Muscle layer of duodenum (tissue), 2 donors: ENCODE results near the gene SLC35D3.
"Not testable (repeated sequence)": the region's sequence is repeated elsewhere in the genome, so short reads cannot be mapped to it uniquely, and the experiment has no call there.

ENCODE experiments used
- H3K27ac ChIP-seq: one replicate; pipeline ENCODE4 v1.7.0; 2013; ENCODE audit warnings: mild to moderate bottlenecking, low read length
- H3K27me3 ChIP-seq: one replicate; pipeline ENCODE4 v1.7.0; 2013; ENCODE audit warnings: low read depth, mild to moderate bottlenecking, control low read depth, low read length
- H3K36me3 ChIP-seq, 2 donors: one replicate each; pipeline ENCODE4 v1.7.0; 2013; ENCODE audit warnings: low read length in 2 of 2, control low read depth in 1 of 2, mild to moderate bottlenecking in 1 of 2; ENCODE audit not compliant: insufficient read depth in 2 of 2, control insufficient read depth in 1 of 2
- H3K4me1 ChIP-seq, 2 donors: one replicate each; pipeline ENCODE4 v1.7.0; 2013; ENCODE audit warnings: low read length in 2 of 2, mild to moderate bottlenecking in 2 of 2, control low read depth in 1 of 2, moderate library complexity in 1 of 2; ENCODE audit not compliant: insufficient read depth in 2 of 2, control insufficient read depth in 1 of 2
- H3K4me3 ChIP-seq, 2 donors: one replicate each; pipeline ENCODE4 v1.7.0; 2013; ENCODE audit warnings: low read length in 2 of 2, low read depth in 1 of 2, mild to moderate bottlenecking in 1 of 2
- H3K9me3 ChIP-seq, 2 donors: one replicate each; pipeline ENCODE4 v1.7.0; 2013; ENCODE audit warnings: low read length in 2 of 2, control low read depth in 1 of 2, mild to moderate bottlenecking in 1 of 2; ENCODE audit not compliant: control insufficient read depth in 1 of 2
- donor health status: healthy.

SLC35D3 gene

GRCh38 chr6:136923954-136924673, 2.0 kb downstream of the SLC35D3 start:
- H3K27me3 ChIP-seq: peaks cover 34% of the 10 kb centered on the region

GRCh38 chr6:136926383-136926782, 4.3 kb downstream of the SLC35D3 start:
- peaks cover 21% of the 10 kb centered on the region for H3K27me3 ChIP-seq
- no peak overlapping the region for H3K27ac ChIP-seq

More at GRCh38 chr6:136923954-136924673, 2.0 kb downstream of the SLC35D3 start:
- H3K9me3 ChIP-seq: no peaks in the 10 kb centered on the region
- H3K4me1 ChIP-seq: peaks cover 7 to 32% of the 10 kb centered on the region in 2 donors
- H3K36me3 ChIP-seq: no peaks in the 10 kb centered on the region
- no peak overlapping the region for H3K27ac ChIP-seq
- no peak overlapping the region for H3K4me3 ChIP-seq

GRCh38 chr6:136927292-136927691, 5.2 kb downstream of the SLC35D3 start:
- Histone ChIP-seq H3K36me3 (no peaks in the 10 kb centered on the region), H3K4me3 (no peak overlapping the region), H3K4me1 (peaks cover 0 to 11% of the 10 kb centered on the region in 2 donors), H3K9me3 (no peaks in the 10 kb centered on the region), H3K27ac (no peak overlapping the region), H3K27me3 (peaks cover 14% of the 10 kb centered on the region)

More at GRCh38 chr6:136926383-136926782, 4.3 kb downstream of the SLC35D3 start:
- Histone ChIP-seq H3K9me3 (no peaks in the 10 kb centered on the region), H3K36me3 (no peaks in the 10 kb centered on the region), H3K4me1 (peaks cover 0 to 19% of the 10 kb centered on the region in 2 donors), H3K4me3 (no peak overlapping the region)

- H3K27ac ChIP-seq: no peak overlapping the region
- no peaks in the 10 kb centered on the region for H3K27me3 ChIP-seq
- no peaks in the 10 kb centered on the region for H3K9me3 ChIP-seq
- no peak overlapping the region for H3K4me3 ChIP-seq
- H3K36me3 ChIP-seq: no peaks in the 10 kb centered on the region
- no peaks in the 10 kb centered on the region for H3K4me1 ChIP-seq
These were observed 8.4 kb downstream of the SLC35D3 start for GRCh38 chr6:136930528-136930927.

- Histone ChIP-seq H3K27ac (no peak overlapping the region), H3K36me3 (no peaks in the 10 kb centered on the region), H3K4me3 (no peak overlapping the region), H3K9me3 (no peaks in the 10 kb centered on the region), H3K4me1 (no peaks in the 10 kb centered on the region), H3K27me3 (no peaks in the 10 kb centered on the region)
These were observed 10.5 kb downstream of the SLC35D3 start for GRCh38 chr6:136932599-136932998.

- H3K4me3 ChIP-seq: no peak overlapping the region
- H3K4me1 ChIP-seq: no peaks in the 10 kb centered on the region
- H3K27ac ChIP-seq: no peak overlapping the region
- no peaks in the 10 kb centered on the region for H3K27me3 ChIP-seq
- H3K9me3 ChIP-seq: no peaks in the 10 kb centered on the region
- H3K36me3 ChIP-seq: no peaks in the 10 kb centered on the region
These were observed 23.0 kb downstream of the SLC35D3 start for GRCh38 chr6:136945072-136945471.

GRCh38 chr6:136945711-136946121, 23.6 kb downstream of the SLC35D3 start:
- Histone ChIP-seq H3K4me1 (no peaks in the 10 kb centered on the region), H3K27me3 (no peaks in the 10 kb centered on the region), H3K9me3 (no peaks in the 10 kb centered on the region), H3K36me3 (no peaks in the 10 kb centered on the region), H3K27ac (no peak overlapping the region), H3K4me3 (no peak overlapping the region)

GRCh38 chr6:136947037-136947436, 24.9 kb downstream of the SLC35D3 start:
- H3K36me3 ChIP-seq: no peaks in the 10 kb centered on the region
- no peak overlapping the region for H3K27ac ChIP-seq
- H3K4me3 ChIP-seq: no peak overlapping the region
- H3K9me3 ChIP-seq: no peaks in the 10 kb centered on the region
- no peaks in the 10 kb centered on the region for H3K4me1 ChIP-seq
- no peaks in the 10 kb centered on the region for H3K27me3 ChIP-seq

- not testable (repeated sequence) for H3K9me3 ChIP-seq, H3K4me1 ChIP-seq, H3K36me3 ChIP-seq, H3K27ac ChIP-seq, H3K27me3 ChIP-seq, H3K4me3 ChIP-seq
These were observed 27.9 kb downstream of the SLC35D3 start for GRCh38 chr6:136949957-136950356.

GRCh38 chr6:136950436-136951126, 28.5 kb downstream of the SLC35D3 start:
- Histone ChIP-seq H3K27me3 (no peaks in the 10 kb centered on the region), H3K4me1 (no peaks in the 10 kb centered on the region), H3K36me3 (no peaks in the 10 kb centered on the region), H3K4me3 (no peak overlapping the region), H3K27ac (no peak overlapping the region), H3K9me3 (no peaks in the 10 kb centered on the region)

- H3K27ac ChIP-seq: no peak overlapping the region
- no peaks in the 10 kb centered on the region for H3K27me3 ChIP-seq
- H3K36me3 ChIP-seq: no peaks in the 10 kb centered on the region
- H3K4me1 ChIP-seq: peaks cover 0 to 3% of the 10 kb centered on the region in 2 donors
- no peaks in the 10 kb centered on the region for H3K9me3 ChIP-seq
- no peak overlapping the region for H3K4me3 ChIP-seq
These were observed 30.7 kb downstream of the SLC35D3 start for GRCh38 chr6:136952714-136953260.
